ENCODE results near the gene POP4.

DNA sequence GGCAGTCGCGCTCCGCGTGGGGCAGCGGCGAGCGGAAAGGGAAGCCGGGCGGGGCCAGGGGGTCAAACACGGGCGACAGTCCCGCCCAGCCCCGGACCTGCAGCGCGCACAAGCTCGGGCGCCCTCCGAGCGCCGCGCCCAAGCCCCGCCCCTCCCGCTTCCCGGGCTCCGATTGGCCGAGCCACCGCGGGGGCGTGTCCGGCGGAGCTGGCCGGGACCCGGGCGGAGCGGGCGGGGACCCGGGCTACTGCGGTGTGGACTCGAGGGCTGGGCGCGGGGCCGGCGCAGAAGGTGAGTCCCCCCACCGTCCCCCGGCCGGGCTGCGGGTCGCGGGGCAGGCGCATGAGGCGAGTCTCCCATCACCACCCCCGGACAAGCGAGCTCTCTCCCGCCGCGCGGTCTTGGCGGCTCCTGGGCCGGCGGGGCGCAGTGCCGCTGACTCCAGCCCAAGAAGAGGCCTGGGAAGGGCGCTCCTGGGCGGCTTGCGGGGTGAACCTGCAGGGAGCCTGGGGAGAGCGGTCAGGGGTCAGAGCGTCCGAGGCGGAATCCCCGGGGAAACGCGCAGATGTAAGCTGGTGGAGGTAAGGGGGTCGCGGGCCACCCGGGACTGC, 59.2 kb downstream of the POP4 start, which contains the start of gene PLEKHF1:
- TF ChIP-seq EZH2 (IDR thresholded peaks at IDR 0.05; ENCODE audit: borderline replicate concordance, low read depth, low read length, severe bottlenecking): no peak
- TF ChIP-seq, protein P1, sequence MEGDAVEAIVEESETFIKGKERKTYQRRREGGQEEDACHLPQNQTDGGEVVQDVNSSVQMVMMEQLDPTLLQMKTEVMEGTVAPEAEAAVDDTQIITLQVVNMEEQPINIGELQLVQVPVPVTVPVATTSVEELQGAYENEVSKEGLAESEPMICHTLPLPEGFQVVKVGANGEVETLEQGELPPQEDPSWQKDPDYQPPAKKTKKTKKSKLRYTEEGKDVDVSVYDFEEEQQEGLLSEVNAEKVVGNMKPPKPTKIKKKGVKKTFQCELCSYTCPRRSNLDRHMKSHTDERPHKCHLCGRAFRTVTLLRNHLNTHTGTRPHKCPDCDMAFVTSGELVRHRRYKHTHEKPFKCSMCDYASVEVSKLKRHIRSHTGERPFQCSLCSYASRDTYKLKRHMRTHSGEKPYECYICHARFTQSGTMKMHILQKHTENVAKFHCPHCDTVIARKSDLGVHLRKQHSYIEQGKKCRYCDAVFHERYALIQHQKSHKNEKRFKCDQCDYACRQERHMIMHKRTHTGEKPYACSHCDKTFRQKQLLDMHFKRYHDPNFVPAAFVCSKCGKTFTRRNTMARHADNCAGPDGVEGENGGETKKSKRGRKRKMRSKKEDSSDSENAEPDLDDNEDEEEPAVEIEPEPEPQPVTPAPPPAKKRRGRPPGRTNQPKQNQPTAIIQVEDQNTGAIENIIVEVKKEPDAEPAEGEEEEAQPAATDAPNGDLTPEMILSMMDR (IDR thresholded peaks at IDR 0.05; ENCODE audit: extremely low read depth in 1 of 2, insufficient read depth in 1 of 2, low read depth in 1 of 2, low read length in 2 of 2): no peak
- TF ChIP-seq FOS (IDR thresholded peaks at IDR 0.05; ENCODE audit: borderline replicate concordance, insufficient read depth, low read length): no peak
